Fibroblast of peridontal ligament (primary cell): Measurements from ENCODE around the gene ACSF3.

Experiments
- DNase-seq: peaks from one replicate; pipeline ENCODE4 v3.0.0-alpha.2; 2010; ENCODE audit errors: extremely low read depth

ACSF3 gene

DNA sequence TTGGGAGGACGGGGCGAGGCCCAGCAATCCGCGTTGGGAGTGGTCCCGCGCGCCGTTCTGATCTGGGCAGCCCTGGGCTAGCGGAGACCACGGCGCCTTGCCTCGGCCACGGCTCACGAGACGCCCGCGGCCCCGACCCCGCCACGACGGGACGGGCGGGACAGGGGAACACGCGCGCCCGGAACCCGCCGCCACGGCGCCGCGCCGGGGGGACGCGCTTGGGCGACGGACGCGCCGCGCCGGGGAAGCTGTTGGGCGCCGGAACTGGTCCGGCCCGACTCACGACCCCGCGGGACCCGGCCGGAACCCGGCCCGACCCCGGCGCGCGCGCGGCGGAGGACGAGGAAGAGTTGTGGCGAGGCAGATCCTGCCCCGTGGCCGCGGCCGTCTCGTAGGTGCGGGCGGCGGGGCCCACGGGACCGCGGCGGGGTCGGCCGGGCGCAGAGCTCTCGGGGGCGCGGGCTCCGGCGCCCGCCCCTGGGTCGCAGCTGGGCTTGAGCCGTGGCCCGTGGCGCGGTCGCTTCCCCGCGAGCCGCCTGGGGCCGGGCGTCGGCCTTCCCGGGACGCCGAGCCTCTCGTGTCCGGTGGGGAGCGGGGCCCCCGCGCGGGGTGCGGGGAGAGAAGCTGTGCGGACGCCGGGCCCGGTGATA lies at the start of gene ACSF3:
Gene ACSF3 (plus strand): TSS at position 251 of the 650 bp plus-strand sequence. CDS start 6,830 bp downstream, outside the sequence.
- DNase-seq, result peak; percentile 34

- DNase-seq, result no peak
These were observed 49.1 kb upstream of the ACSF3 start for GRCh38 chr16:89044418-89045180.

- no peak for DNase-seq
These were observed 48.4 kb upstream of the ACSF3 start for GRCh38 chr16:89045181-89045815.

GRCh38 chr16:89045881-89046280 lies 47.8 kb upstream of the ACSF3 start:
- no peak for DNase-seq

DNA sequence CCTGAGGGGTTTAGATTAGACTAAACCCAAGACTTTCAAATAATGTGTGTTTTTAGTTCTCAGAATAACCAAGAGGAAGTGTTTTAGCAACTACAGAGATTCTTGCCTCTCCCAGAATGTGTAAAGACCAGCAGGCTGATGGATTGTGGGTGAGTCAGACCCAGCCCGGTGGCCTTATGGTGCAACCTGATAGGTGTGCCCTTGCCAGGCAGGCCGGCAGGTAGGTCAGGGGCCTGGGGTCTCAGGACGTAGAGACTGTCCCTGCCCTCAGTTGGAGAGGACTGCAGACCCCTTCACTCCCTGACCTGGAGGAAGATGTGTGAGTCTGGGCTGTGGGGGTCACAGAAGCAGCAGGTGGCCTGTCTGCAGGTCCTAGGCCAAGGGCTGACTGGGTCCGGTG lies 47.2 kb upstream of the ACSF3 start:
- DNase-seq, result no peak

- DNase-seq, result no peak
These were observed 46.1 kb upstream of the ACSF3 start for GRCh38 chr16:89047331-89048089.

DNA sequence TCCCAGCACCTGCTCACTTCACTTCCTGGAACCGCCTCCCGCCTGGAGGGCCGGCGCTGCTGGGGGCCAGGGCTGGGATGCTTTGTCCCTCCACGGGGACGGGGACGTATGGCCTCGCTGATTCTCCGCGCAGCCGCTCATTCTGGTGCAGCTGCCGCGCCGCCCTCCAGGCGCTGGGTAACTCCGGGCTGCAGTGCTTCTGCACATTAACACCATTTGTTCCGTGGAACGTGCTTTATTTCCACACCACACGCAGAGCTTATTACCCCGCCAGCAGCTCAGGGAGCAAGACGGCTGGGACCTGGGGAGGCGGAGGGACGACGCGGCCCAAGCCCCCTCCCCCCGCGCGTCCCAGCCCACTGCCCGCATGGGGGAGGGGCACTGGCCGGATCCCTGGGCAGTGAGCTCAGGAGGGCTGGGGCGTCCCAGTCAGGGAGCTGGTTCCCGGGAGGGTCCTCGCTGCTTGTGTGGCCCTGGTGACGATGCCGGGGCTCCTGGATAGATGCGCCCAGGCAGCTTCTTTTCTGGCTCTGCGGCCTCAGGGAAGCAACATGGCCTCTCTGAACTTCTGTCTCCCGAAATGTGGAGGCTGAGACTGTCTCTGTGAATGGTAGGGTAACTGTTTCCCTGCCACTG lies 45.4 kb upstream of the ACSF3 start:
- no peak for DNase-seq

GRCh38 chr16:89048871-89049422 lies 44.7 kb upstream of the ACSF3 start:
- DNase-seq, result no peak

GRCh38 chr16:89049484-89050118 lies 44.1 kb upstream of the ACSF3 start:
- peak; percentile 1 for DNase-seq

- DNase-seq, result no peak
These were observed 43.4 kb upstream of the ACSF3 start for GRCh38 chr16:89050119-89050867.

DNA sequence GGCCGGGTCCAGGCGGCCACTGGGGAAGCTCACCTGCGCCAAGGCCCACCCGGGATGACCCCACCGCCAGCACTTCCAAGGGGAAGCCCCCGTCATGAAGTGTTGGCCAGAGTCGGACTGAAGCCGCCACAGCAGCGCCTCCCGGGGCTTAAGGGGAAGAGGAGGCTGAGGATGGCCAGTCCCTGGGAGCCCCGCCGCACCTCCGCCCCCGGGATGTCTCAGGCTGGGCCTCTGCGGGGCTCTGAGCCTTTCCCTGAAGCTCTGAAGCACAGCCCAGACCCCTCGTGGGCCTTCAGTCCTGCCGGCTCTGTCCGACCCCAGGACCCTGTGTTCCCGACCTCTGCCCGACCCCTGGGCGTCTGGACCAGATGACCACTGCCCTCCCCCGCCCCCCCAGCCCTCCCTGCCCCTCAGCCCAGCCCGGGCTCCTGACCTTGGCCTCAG lies 42.8 kb upstream of the ACSF3 start:
- no peak for DNase-seq

GRCh38 chr16:89051521-89052166 lies 42.0 kb upstream of the ACSF3 start:
- DNase-seq, result no peak

DNA sequence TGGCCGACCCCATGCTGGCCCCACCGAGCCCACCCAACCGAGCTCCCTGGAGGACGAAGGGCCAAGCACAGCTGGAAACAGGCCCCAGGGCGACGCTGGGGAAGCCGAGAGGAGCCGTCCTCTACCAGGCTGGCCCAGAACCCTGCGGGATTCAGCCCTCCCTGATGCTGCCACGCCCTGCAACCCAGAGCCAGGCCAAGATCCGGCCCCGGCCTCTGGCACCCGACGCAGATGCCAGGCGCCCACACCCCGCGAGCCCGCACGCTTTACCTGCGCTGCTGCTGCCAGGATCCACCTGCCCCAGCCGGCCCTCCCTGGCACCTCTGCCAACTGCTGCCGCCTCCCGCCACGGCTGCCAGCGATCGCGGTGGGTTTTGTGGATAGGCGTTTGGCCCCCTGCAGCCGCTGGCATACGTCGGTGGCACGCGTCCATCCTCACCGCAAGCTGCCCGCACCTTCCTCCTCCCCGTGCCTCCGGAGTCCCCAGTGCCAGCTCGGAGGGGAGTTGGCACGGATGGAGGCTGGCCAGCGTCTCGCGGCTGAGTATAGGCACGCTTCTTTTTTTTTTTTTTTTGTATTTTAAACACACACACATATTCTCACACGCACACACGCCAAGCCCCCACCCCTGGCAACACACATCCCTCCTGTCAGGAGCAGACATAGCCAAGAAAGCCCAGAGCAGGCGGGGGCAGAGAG lies 41.3 kb upstream of the ACSF3 start:
- peak; percentile 1 for DNase-seq

- DNase-seq, result peak; percentile 39
These were observed 40.5 kb upstream of the ACSF3 start for GRCh38 chr16:89052890-89053724.

- DNase-seq, result no peak
These were observed 40.0 kb upstream of the ACSF3 start for GRCh38 chr16:89053725-89054029.

DNA sequence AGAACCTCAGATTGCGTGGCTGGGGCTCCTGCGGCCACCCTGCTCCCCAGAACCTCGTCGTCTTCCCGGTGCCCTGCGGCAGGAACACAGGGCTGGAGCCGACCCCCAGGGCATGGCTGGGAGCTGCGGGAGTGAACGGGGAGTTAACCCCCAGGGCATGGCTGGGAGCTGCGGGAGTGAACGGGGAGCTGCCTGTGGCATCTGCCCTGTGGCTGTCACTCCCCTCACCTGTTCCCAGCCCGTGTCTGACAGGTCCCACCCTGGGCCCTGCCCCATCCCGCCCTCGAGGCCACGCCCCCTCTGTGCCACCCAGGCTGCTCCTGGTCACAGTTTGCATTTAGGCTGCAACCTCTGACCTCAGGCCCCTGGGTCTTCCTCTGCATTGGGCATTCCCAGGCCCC lies 39.4 kb upstream of the ACSF3 start:
- no peak for DNase-seq

DNA sequence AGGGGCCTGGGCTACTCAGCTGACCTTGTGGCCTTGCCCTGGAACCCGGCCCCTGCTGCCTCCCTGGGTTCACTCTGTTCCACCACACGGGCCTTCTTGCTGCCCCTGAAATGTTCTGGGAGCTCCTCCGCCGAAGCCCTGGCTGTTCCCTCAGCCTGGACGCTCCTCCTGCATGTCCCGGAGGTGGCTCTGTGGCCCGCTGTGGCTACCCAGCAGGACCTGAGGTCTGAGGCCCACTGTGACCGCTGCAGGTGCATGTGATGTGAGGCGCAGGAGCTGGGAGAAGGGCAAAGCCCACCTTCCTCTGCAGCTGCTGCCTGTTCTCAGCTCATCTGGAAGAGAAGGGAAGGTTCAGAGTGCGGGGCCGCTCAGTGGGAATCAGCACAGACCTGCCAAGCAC lies 38.9 kb upstream of the ACSF3 start:
- DNase-seq, result no peak

- no peak for DNase-seq
These were observed 38.3 kb upstream of the ACSF3 start for GRCh38 chr16:89055313-89055712.
